Parathyroid adenoma (tissue), 2 donors: ENCODE data around the gene INPP5A.

ENCODE experiments used
- H2AFZ ChIP-seq: fragments of 300-600 bp; sonication (generic); one replicate; pipeline ENCODE4 v1.7.0; 2017; ENCODE audit warnings: antibody characterized with exemption, mild to moderate bottlenecking
- H3K27ac ChIP-seq: fragments of 300-600 bp; sonication (generic); one replicate; pipeline ENCODE4 v1.7.0; 2017
- H3K27me3 ChIP-seq: fragments of 300-600 bp; sonication (generic); one replicate; pipeline ENCODE4 v1.7.0; 2017; ENCODE audit warnings: low read length; ENCODE audit not compliant: control insufficient read depth, insufficient read depth
- H3K36me3 ChIP-seq: fragments of 300-600 bp; sonication (generic); one replicate; pipeline ENCODE4 v1.7.0; 2017; ENCODE audit warnings: low read length; ENCODE audit not compliant: control insufficient read depth, insufficient read depth
- H3K4me1 ChIP-seq: fragments of 300-600 bp; sonication (generic); one replicate; pipeline ENCODE4 v1.7.0; 2017; ENCODE audit warnings: control low read depth
- H3K4me2 ChIP-seq: fragments of 300-600 bp; sonication (generic); one replicate; pipeline ENCODE4 v1.7.0; 2017; ENCODE audit warnings: low read length
- H3K4me3 ChIP-seq: fragments of 300-600 bp; sonication (generic); one replicate; pipeline ENCODE4 v1.7.0; 2017; ENCODE audit warnings: low read depth, low read length
- H3K79me2 ChIP-seq: fragments of 300-600 bp; sonication (generic); one replicate; pipeline ENCODE4 v1.7.0; 2017; ENCODE audit warnings: control low read depth
- H3K9ac ChIP-seq: fragments of 300-600 bp; sonication (generic); one replicate; pipeline ENCODE4 v1.7.0; 2017; ENCODE audit warnings: mild to moderate bottlenecking
- H3K9me3 ChIP-seq: fragments of 300-600 bp; sonication (generic); one replicate; pipeline ENCODE4 v1.7.0; 2017; ENCODE audit warnings: low read length; ENCODE audit not compliant: control insufficient read depth
- CTCF ChIP-seq: fragments of 300-600 bp; sonication (generic); IDR thresholded peaks from one replicate; pipeline ENCODE4 v1.7.0; 2017; ENCODE audit warnings: antibody characterized with exemption, mild to moderate bottlenecking
- donor health status: primary hyperparathyroidism.

The INPP5A gene

GRCh38 chr10:132520177-132520811 is 17.3 kb upstream of the INPP5A start:
- no peak overlapping the region for H3K9ac ChIP-seq
- peaks cover 25% of the 10 kb centered on the region for H3K4me1 ChIP-seq

GRCh38 chr10:132521041-132521465 is 16.5 kb upstream of the INPP5A start:
- Histone ChIP-seq H3K4me2 (no peak overlapping the region), H3K27me3 (no peaks in the 10 kb centered on the region), H3K9me3 (no peaks in the 10 kb centered on the region), H3K79me2 (no peaks in the 10 kb centered on the region), H3K4me1 (peaks cover 25% of the 10 kb centered on the region), H2AFZ (no peak overlapping the region), H3K36me3 (no peaks in the 10 kb centered on the region), H3K4me3 (no peak overlapping the region), H3K9ac (no peak overlapping the region), H3K27ac (peak overlapping the region; percentile 59)
- no peak for TF ChIP-seq CTCF

More at GRCh38 chr10:132520177-132520811, 17.3 kb upstream of the INPP5A start:
- Histone ChIP-seq H2AFZ (no peak overlapping the region), H3K4me2 (no peak overlapping the region), H3K27me3 (no peaks in the 10 kb centered on the region), H3K79me2 (no peaks in the 10 kb centered on the region), H3K36me3 (no peaks in the 10 kb centered on the region), H3K27ac (peak overlapping the region; percentile 59), H3K9me3 (no peaks in the 10 kb centered on the region), H3K4me3 (no peak overlapping the region)
- no peak for TF ChIP-seq CTCF

- H3K4me3 ChIP-seq, result no peak overlapping the region
- no peak overlapping the region for H3K4me2 ChIP-seq
- peaks cover 20% of the 10 kb centered on the region for H3K4me1 ChIP-seq
- no peaks in the 10 kb centered on the region for H3K36me3 ChIP-seq
- no peak overlapping the region for H3K27ac ChIP-seq
- H3K27me3 ChIP-seq, result no peaks in the 10 kb centered on the region
- no peak overlapping the region for H3K9ac ChIP-seq
- no peak overlapping the region for H2AFZ ChIP-seq
- no peaks in the 10 kb centered on the region for H3K79me2 ChIP-seq
- no peak for TF ChIP-seq CTCF
- H3K9me3 ChIP-seq, result no peaks in the 10 kb centered on the region
These were observed 16.0 kb upstream of the INPP5A start for GRCh38 chr10:132521466-132522102.

GRCh38 chr10:132522521-132523411 is 14.8 kb upstream of the INPP5A start:
- H3K36me3 ChIP-seq, result no peaks in the 10 kb centered on the region
- H2AFZ ChIP-seq, result no peak overlapping the region
- no peaks in the 10 kb centered on the region for H3K79me2 ChIP-seq
- H3K4me3 ChIP-seq, result no peak overlapping the region
- H3K9me3 ChIP-seq, result no peaks in the 10 kb centered on the region
- no peaks in the 10 kb centered on the region for H3K27me3 ChIP-seq
- no peak overlapping the region for H3K4me2 ChIP-seq
- H3K27ac ChIP-seq, result no peak overlapping the region
- TF ChIP-seq CTCF, result no peak
- H3K4me1 ChIP-seq, result peaks cover 14% of the 10 kb centered on the region
- H3K9ac ChIP-seq, result no peak overlapping the region
